Adipose tissue (tissue), 3 donors: ENCODE measurements around the gene OBSCN. TPM values are rescaled to one million over a fixed set of nuclear protein-coding genes. Genes with fewer than 3 reads are reported as not detected.

Source experiments
- H3K27ac ChIP-seq: one replicate; pipeline ENCODE4 v1.5.1; 2013; ENCODE audit warnings: low read depth, low read length
- WGBS, 3 donors: extraction: QIAGEN DNeasy Blood & Tissue Kit; methylation state at CpG; one replicate each; pipeline ENCODE4 v1.1.7; 2013; 5-methylcytosine and 5-hydroxymethylcytosine counted together
- polyA plus RNA-seq, 3 donors: library from polyadenylated mRNA; stranded (reverse); fragments of 200-250 nt; gene quantifications; one replicate each; pipeline ENCODE4 v1.2.3, GENCODE V29; 2013
- donor health status: healthy with polysubstance abuse.
- donor health status: Bipolar disorder and iron deficiency.
- donor health status: healthy.

The OBSCN gene
- polyA plus RNA-seq, 3 donors, result 3.0 to 7.9 (median 3.2) TPM

- H3K27ac ChIP-seq, result no peak overlapping the region
- WGBS, 3 donors, result 74 to 87% (median 87%) methylated on average over 12 of the region's 12 CpGs
Observed at GRCh38 chr1:228289239-228289849, 81.5 kb downstream of the OBSCN start.

DNA sequence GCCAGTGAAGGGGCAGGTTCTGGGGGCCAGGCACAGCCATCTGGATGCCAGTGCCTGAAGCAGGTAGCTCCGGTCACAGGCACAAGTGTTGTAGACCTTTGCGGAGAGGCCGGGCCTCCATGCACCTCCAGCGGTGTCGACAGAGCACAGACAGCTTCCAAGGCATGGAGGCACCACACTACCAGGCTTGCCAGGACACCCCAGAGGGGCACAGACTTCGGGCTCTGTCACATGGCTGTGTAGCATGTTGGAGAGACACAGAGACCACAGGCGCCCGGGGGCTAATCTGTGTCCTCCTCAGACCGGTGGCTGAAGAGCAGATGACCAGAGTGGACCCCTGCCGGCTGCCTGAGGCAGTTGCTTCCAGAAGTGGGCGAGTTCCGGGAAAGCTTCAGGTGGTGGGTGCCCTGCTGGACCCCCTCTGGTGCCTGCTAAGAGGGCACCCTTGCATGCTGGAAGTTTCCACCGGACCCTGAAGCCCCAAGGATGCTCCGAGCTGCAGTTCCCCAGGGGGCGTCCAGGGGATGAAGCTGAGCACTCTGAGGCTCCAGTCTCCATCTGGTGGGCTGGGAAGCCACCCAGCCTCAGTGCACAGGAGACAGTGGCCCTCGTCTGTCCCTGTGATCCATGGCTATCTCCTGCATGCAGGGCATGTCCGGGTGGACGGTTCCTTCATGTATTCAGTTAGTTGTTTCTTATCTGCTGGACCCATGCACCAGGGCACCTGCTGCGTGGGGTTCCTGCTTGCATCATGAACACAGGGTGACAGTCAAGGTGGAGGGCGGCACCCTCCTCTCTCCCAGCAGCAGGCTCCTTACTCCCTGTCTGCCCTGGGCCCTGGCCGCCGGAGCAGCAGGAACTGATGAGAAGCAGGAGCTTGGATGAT is 82.4 kb downstream of the OBSCN start:
- 87 to 92% (median 90%) methylated on average over 22 of the region's 22 CpGs for WGBS, 3 donors
- H3K27ac ChIP-seq, result no peak overlapping the region

- 84% methylated on average over 16 of the region's 16 CpGs for WGBS, 3 donors
Observed at GRCh38 chr1:228291906-228292608, 84.2 kb downstream of the OBSCN start.

DNA sequence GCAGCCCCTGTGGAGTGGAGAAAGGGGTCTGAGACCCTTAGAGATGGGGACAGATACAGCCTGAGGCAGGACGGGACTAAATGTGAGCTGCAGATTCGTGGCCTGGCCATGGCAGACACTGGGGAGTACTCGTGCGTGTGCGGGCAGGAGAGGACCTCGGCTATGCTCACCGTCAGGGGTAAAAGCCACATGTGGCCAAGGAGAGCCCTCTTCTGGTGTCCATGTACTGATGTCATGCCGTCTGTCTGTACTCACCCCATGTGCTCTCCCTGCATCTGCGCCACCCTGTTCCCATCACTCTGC is 84.7 kb downstream of the OBSCN start:
- no peak overlapping the region for H3K27ac ChIP-seq
- WGBS, 3 donors, result 86 to 89% (median 87%) methylated on average over 7 to 9 of the region's 9 CpGs

More at GRCh38 chr1:228291906-228292608, 84.2 kb downstream of the OBSCN start:
- no peak overlapping the region for H3K27ac ChIP-seq

DNA sequence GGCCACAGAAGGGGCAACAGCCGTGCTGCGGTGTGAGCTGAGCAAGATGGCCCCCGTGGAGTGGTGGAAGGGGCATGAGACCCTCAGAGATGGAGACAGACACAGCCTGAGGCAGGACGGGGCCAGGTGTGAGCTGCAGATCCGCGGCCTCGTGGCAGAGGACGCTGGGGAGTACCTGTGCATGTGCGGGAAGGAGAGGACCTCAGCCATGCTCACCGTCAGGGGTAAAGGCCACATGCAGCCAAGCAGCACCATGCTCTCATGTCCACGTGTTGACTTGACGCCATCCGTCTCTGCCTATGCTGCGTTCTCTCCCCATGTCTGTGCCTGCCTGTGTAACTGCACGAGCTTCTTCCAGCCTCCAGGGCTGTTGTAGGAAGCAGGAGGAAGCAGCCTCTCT is 85.5 kb downstream of the OBSCN start:
- WGBS, 3 donors, result 92 to 94% (median 92%) methylated on average over 15 of the region's 15 CpGs
- no peak overlapping the region for H3K27ac ChIP-seq

- WGBS, 3 donors, result 87 to 94% (median 94%) methylated on average over 14 of the region's 14 CpGs
- H3K27ac ChIP-seq, result no peak overlapping the region
Observed at GRCh38 chr1:228293816-228294500, 86.1 kb downstream of the OBSCN start.

GRCh38 chr1:228294717-228295116 is 86.9 kb downstream of the OBSCN start:
- 89 to 94% (median 91%) methylated on average over 10 of the region's 10 CpGs for WGBS, 3 donors
- H3K27ac ChIP-seq, result no peak overlapping the region

DNA sequence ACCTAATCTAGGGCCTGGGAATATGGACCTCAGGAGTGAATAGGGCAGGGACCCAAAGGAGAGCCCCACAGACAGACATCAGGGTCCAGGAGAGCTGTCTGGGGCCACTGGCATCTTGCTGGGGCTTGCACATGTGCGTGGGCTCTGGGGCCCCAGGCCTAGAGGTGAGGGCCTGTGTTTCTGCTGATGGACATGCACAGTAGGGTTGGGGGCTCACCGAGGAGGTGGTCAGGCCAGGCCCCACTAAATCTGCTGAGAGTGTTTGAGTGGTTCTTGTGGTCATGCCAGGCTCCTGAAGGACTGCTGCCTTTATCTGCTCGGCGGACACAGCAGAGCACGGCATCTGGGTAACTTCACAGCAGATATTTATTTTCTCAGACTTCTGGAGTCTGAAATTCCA is 87.4 kb downstream of the OBSCN start:
- WGBS, 3 donors, result 70 to 96% (median 93%) methylated on average over 5 of the region's 5 CpGs
- H3K27ac ChIP-seq, result no peak overlapping the region

DNA sequence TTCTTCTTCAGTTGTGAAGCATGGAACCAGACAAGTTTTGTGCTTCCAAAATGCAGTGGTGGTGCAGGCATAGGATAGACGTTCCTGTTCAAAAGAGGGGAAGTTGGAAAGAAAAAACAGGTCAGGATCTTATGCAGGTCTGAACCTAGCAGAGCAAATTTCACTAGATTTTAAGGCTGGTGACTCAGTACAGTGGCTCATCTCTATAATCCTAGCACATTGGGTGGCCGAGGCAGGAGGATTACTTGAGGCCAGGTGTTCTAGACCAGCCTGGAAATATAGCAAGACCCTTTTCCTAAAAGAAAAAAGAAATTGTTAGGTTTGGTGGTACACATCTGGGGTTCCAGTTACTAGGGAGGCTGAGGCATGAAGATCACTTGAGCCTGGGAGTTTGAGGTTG is 88.1 kb downstream of the OBSCN start:
- no peak overlapping the region for H3K27ac ChIP-seq
- WGBS, 3 donors, result 59 to 83% (median 70%) methylated on average over 2 of the region's 2 CpGs

- no peak overlapping the region for H3K27ac ChIP-seq
- 94 to 99% (median 94%) methylated on average over 2 of the region's 2 CpGs for WGBS, 3 donors
Observed at GRCh38 chr1:228297242-228297641, 89.4 kb downstream of the OBSCN start.

DNA sequence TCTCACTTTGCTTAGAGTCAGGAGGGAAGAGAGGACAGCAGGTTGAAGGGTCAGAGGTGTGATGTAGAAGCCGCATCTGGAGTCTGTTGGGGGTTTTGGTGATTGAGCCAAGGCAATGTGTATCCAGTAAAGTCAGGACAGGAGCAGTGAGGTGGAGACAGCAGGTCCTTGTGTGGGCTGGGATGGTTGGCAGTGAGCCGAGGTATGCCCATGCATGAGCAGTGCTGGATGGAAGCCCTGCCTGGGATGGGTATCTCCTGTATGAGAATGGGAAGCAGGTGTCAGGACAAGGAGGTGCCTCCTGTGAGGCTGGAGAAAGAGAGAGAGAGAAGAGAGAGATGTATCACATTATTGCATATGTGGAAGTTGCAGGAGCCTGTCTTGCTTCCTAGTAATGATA is 90.0 kb downstream of the OBSCN start:
- WGBS, 3 donors, result 89 to 96% (median 90%) methylated on average over 2 of the region's 2 CpGs
- H3K27ac ChIP-seq, result no peak overlapping the region

GRCh38 chr1:228298471-228298870 is 90.6 kb downstream of the OBSCN start:
- 78 to 95% (median 92%) methylated on average over 6 of the region's 6 CpGs for WGBS, 3 donors

DNA sequence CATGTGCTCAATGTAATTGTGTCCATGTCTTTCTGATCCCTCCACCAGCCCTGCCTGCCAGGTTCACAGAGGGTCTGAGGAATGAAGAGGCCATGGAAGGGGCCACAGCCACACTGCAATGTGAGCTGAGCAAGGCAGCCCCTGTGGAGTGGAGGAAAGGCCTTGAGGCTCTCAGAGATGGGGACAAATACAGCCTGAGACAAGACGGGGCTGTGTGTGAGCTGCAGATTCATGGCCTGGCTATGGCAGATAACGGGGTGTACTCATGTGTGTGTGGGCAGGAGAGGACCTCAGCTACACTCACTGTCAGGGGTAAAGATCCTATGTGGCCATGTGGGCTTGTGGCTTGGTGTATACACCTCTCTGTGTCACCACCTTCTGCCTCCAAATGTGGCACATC is 91.4 kb downstream of the OBSCN start:
- no peak overlapping the region for H3K27ac ChIP-seq
- WGBS, 3 donors, result 85 to 100% (median 93%) methylated on average over 2 of the region's 2 CpGs

More at GRCh38 chr1:228298471-228298870, 90.6 kb downstream of the OBSCN start:
- H3K27ac ChIP-seq, result no peak overlapping the region

GRCh38 chr1:228299901-228300300 is 92.1 kb downstream of the OBSCN start:
- H3K27ac ChIP-seq, result no peak overlapping the region
- 86 to 91% (median 90%) methylated on average over 7 of the region's 7 CpGs for WGBS, 3 donors

DNA sequence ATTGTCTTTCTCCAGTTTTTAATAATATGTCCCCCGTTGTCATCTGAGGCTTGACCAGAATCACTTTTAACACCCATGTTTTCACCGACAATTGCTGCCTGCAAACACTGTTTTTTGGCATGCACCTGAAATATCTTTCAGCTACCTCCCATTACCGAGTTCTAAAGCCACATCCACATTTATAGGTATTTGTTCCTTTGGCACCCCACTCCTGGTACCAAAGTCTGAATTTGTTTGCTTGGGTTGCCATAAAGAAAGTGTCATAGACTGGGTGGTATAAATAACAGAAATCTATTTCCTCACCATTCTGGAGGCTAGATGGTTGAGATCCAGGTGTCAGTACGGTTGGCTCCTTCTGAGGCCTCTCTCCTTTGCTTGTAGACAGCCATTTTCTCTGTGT is 94.2 kb downstream of the OBSCN start:
- 94 to 96% (median 95%) methylated on average over 4 of the region's 4 CpGs for WGBS, 3 donors
- no peak overlapping the region for H3K27ac ChIP-seq

DNA sequence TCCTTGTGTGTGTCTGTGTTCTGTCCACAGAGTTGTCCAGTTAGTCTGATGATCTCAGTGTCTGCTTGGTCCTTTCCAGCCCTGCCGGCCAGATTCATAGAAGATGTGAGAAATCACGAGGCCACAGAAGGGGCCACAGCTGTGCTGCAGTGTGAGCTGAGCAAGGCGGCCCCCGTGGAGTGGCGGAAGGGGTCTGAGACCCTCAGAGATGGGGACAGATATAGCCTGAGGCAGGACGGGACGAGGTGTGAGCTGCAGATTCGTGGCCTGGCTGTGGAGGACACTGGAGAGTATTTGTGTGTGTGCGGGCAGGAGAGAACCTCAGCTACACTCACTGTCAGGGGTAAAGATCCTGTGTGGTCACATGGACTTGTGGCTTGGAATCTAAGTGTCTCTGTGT is 95.8 kb downstream of the OBSCN start:
- WGBS, 3 donors, result 86 to 94% (median 93%) methylated on average over 9 of the region's 9 CpGs
- H3K27ac ChIP-seq, result no peak overlapping the region

DNA sequence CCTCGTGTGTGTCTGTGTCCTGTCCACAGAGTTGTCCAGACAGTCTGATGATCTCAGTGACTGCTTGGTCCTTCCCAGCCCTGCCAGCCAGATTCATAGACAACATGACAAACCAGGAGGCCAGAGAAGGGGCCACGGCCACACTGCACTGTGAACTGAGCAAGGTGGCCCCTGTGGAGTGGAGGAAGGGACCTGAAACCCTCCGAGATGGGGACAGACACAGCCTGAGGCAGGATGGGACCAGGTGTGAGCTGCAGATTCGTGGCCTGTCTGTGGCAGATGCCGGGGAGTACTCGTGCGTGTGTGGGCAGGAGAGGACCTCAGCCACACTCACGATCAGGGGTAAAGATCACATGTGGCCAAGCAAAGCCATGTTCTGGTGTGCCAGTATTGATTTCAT is 96.4 kb downstream of the OBSCN start:
- no peak overlapping the region for H3K27ac ChIP-seq

DNA sequence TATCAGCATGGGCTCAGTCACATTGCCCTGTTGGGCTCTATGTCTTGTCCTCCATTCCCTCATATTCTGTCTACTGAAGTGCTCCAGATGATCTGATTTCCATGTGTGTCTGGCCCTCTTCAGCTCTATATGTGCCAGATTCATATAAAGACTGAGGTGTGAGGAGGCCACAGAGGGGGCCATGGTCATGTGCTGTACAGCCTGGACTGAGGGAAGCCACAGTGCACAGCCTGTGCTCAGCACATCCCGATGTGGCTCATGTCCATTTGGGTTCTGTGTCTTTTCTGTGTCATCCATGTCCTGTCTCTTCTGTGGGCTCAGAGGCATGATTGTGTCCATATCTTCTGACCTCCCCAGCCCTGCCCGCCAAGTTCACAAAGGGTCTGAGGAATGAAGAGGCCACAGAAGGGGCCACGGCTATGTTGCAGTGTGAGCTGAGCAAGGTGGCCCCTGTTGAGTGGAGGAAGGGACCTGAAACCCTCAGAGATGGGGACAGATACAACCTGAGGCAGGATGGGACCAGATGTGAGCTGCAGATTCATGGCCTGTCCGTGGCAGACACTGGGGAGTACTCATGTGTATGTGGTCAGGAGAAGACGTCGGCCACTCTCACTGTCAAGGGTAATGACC is 97.0 kb downstream of the OBSCN start:
- no peak overlapping the region for H3K27ac ChIP-seq
- 87 to 93% (median 87%) methylated on average over 6 of the region's 6 CpGs for WGBS, 3 donors

More for the DNA sequence above, 96.4 kb downstream of the OBSCN start:
- WGBS, 3 donors, result 78 to 89% (median 86%) methylated on average over 8 of the region's 8 CpGs
